Measurements from ENCODE around the gene MGAT3. TPM values are rescaled to one million over a fixed set of nuclear protein-coding genes. Genes with fewer than 3 reads are reported as not detected.

Gene MGAT3
- total RNA-seq, 1 experiment from 2014 or later = 5.0 TPM

GRCh38 chr22:39514373-39514973, 57.7 kb downstream of the MGAT3 start:
- Histone ChIP-seq H2AK5ac (ENCODE audit: insufficient read length, low read length) (no peak overlapping the region), H3K4me2 (ENCODE audit: insufficient read depth, insufficient read length, low read length) (no peak overlapping the region), H3K4me1 (ENCODE audit: insufficient read depth, low read length) (no peaks in the 10 kb centered on the region; the same call in 1 of the 2 replicates), H3K14ac (ENCODE audit: insufficient read depth, low read length) (no peak overlapping the region), H2BK5ac (ENCODE audit: insufficient read length, low read length) (no peak overlapping the region), H4K8ac (replicated peaks; ENCODE audit: insufficient read length, low read depth, low read length) (no peak overlapping the region), H3K27ac (ENCODE audit: insufficient read length, low read depth, low read length) (no peak overlapping the region), H2BK15ac (ENCODE audit: low read depth, low read length) (no peak overlapping the region), H3K27me3 (ENCODE audit: insufficient read depth, low read length) (peaks cover 19% of the 10 kb centered on the region; the same call in 1 of the 2 replicates), H2BK20ac (ENCODE audit: low read depth, low read length, poor library complexity, severe bottlenecking) (no peak overlapping the region), H3K9ac (ENCODE audit: extremely low read depth, insufficient read length, low read length) (no peak overlapping the region), H2BK12ac (ENCODE audit: insufficient read length, low read depth, low read length) (no peak overlapping the region), H3K9me3 (ENCODE audit: control insufficient read depth, low read depth, low read length) (no peaks in the 10 kb centered on the region), H3K23me2 (ENCODE audit: insufficient read length, low read depth, low read length, poor library complexity, severe bottlenecking) (peaks cover 7% of the 10 kb centered on the region), H4K20me1 (ENCODE audit: control insufficient read depth, insufficient read depth, insufficient read length) (no peaks in the 10 kb centered on the region), H4K5ac (ENCODE audit: insufficient read length, low read depth, low read length) (no peak overlapping the region), H3K56ac (ENCODE audit: insufficient read length, low read depth, low read length) (no peak overlapping the region), H3T11ph (ENCODE audit: low read length) (no peak overlapping the region), H3K23ac (ENCODE audit: insufficient read length, low read depth, low read length) (no peak overlapping the region), H4K91ac (ENCODE audit: insufficient read length, low read depth, low read length) (no peak overlapping the region), H2BK120ac (ENCODE audit: low read depth, low read length, poor library complexity, severe bottlenecking) (no peak overlapping the region), H2AFZ (ENCODE audit: low read length) (no peak overlapping the region), H3K4ac (ENCODE audit: low read depth, low read length) (no peak overlapping the region), H3K79me2 (ENCODE audit: insufficient read depth, low read length) (no peaks in the 10 kb centered on the region), H3K79me1 (ENCODE audit: insufficient read depth, low read depth, low read length, poor library complexity, severe bottlenecking) (no peaks in the 10 kb centered on the region), H3K18ac (ENCODE audit: insufficient read length, low read depth, low read length) (no peak overlapping the region)
- H3K4me1 Mint-ChIP-seq = peaks cover 12% of the 10 kb centered on the region in 2 experiments
- no peaks in the 10 kb centered on the region; a peak in 2 of 5 replicates for H3K9me3 Mint-ChIP-seq
- TF ChIP-seq CTCF (conservative IDR thresholded peaks at IDR 0.05) = peak; percentile 83
- peak; percentile 50 for DNase-seq
- H3K36me3 Mint-ChIP-seq (ENCODE audit: insufficient read depth in 1 of 3, low read depth in 3 of 3) = peaks cover 54 to 78% (median 60%) of the 10 kb centered on the region in 3 experiments
- no CpG with 5 or more reads among the region's 8 CpGs for WGBS (ENCODE audit: extremely low coverage, insufficient read length, low lambda C conversion rate)
- H3K27me3 Mint-ChIP-seq (ENCODE audit: low read depth) = peaks cover 96% of the 10 kb centered on the region
- no peak overlapping the region; a peak in 1 of 5 replicates for H3K4me3 Mint-ChIP-seq
- no peak overlapping the region for H3K27ac Mint-ChIP-seq

All from H9 (cell line).